GM18858 (cell line): ENCODE measurements around the gene ZNF514.
"Not testable (repeated sequence)": the region's sequence is repeated elsewhere in the genome, so short reads cannot be mapped to it uniquely, and the experiment has no call there.

Source experiments
- ATAC-seq: cut with Tn5 transposase; IDR thresholded peaks from one replicate; pipeline ENCODE4 v1.9.1; 2021; ENCODE audit not compliant: unreplicated experiment

ZNF514 gene

DNA sequence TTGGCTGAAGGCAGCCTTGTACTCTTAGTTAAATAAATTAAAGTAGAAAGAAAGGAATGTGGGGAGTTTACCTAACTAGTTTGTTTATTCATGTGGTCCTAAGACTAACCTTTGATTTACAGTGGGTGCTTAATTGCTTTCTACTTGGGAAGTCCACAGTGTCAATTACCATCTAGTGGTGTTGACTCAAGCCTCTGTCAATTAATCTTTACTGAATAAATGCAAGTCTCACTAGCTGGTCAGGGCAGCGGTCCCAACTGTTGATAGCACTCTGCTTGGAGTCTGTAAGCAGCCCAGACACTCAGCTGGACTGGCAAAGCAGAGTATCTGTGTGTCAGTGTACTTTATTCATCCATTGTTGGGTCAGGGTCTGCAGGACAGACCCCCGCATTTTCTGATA, 15.8 kb downstream of the ZNF514 start:
- ATAC-seq: no peak

DNA sequence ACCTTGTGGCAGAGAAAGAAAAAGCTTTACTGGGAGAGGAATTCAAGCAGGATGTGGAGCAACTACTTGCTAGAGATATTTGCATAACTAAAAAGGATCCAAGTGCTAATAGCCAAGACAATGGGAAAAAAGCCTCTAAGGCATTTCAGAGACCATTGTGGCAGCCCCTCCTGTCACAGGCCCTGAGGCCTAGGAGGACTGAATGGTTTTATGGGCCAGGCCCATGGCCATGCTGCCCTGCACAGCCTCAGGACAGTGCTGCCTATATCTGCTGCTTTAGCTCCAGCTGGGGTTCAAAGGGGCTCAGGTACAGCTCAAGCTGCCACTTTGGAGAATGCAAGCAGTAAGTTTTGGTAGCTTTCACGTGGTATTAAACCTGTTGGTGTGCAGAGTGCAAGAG, 20.9 kb downstream of the ZNF514 start:
- ATAC-seq: no peak

DNA sequence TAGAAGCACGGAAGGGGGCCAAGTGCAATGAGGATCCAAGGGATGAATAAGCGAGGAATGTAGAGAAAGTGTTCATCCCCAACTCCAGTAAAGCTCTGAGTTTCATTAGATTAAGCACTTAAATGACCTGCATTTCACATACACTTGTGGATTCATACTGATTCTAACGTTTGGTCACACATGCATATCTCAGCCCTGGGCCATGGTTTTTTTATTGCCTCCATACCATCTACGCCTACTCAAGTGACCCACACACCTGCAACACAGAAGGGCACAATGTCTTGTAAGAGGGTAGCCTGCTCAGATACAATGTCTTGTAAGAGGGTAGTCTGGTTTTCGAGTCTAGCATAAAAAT, 37.5 kb downstream of the ZNF514 start:
- no peak for ATAC-seq

DNA sequence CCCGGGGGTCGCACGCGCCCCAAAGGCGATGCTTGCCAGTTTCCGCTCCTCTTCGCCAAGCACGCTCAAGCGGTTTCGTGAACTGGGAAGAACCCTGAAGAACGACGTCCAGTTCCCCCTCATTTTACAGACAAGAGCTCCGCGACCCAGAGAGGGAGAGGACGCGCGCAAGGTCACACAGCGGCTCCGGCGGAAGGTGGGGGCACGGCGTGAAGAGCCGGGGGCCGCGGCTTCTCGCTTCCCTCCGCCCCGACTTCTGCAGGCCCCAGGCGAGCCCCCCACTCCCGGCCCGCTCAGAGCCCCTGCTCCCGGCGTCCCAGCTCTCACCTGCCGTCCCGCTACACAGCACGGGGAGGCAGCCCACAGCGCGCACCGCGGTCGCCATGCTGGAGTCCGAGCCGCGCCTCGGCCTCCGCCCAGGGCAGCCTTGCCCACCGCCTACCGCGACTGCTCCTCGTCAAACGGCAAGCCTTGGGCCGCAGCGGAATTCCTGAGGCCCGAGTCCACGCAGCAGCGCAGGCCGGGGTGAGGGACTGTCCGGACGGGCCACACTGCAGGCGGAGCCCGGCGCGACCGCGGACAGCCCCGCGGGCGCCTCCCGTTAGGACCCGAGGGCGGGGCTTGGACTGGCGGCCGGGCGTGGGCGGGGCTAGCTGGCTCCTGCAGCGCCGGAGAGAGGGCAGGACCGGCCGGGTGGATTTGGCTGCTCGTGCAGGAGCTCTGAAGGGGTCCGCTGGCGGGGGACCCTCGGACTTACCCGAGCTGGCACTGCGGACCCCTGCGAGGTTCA, 38.0 kb downstream of the ZNF514 start, which contains the start of gene MRPS5:
Gene MRPS5 (minus strand): TSS at position 402 of the 790 bp plus-strand sequence. CDS start 17 bp downstream, at position 385.
- peak; percentile 85 for ATAC-seq

DNA sequence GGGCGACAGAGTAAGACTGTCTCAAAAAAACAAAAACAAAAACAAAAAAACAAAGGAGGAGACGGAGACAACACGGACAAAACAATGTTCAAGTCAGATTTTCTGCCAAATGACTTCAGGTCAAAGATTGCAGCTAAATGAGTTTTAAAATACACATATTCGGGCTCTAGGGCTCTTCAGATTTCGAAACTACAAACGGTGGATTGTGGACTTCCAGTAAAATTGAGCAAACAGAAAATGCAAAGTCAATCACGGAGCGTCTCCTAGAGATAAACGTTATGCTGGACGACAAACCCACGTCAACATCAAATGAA, 38.6 kb downstream of the ZNF514 start:
- no peak for ATAC-seq

DNA sequence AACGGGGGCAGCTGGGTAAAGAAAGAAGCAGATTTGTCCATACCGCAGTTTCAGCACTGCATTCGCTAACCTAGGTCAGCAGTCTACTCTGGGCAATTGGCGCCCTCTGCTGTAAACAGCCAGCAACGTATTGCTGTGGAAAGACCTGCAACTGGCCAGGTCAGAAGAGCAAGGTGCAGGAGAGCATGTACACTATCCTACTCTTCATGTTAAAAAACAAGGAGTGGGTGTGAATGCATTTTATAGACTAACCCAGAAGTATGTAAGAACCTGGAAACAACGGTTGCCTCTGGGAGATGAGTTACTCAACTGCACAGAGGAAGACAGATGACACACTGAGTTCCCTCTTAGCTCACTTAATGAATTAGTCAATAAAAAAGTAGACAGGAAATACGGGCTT, 44.2 kb downstream of the ZNF514 start:
- ATAC-seq: peak; percentile 93

DNA sequence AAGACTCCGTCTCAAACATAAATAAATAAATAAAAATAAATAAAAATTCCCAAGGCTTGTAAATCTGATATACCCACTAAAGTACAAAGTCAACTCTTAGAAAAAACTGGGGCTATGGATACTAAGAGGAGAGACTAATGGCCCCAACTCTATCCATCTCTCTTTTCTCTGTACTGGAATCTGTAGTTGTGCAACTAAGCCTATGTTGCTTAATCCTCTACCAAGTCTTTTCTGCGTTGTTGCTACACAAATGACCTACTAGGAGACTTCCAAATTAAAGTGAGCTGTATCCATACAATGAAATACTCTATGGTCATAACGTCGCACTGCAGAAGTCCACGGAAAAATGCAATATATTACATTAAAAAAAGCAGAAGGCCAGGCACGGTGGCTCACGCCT, 46.2 kb downstream of the ZNF514 start:
- no peak for ATAC-seq

DNA sequence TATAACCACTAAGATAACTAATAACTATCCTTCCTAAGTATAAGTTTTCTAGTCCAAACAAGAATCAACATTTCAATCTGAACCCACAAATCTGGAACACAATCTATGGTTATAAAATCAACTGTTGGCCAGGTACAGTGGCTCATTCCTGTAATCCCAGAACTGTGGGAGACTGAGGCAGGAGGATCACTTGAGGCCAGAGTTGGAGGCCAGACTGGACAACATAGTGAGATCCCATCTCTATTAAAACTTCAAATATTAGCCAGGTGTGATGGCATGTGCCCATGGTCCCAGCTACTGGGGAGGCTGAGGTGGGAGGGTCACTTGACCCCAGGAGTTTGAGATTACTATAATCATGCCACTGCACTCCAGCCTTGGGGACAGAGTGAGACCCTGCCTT, 49.3 kb downstream of the ZNF514 start:
- ATAC-seq: no peak

DNA sequence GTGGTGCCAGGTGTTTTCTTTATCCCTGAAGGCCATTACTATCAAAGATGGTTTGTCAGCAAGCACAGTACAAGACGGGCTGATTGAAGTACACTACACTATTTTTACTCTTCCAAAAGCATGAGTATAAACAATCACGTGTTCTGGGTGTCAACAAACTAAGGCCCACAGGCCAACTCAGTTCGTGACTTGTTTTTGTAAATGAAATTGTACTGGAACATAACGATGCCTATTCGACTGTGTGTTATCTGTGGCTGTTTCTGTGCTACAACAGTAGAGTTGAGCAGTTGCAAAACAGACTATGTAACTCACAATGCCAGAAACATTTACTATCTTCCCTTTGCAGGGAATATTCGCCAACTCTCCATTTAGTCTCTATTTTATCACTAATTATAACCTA, 50.4 kb downstream of the ZNF514 start:
- no peak for ATAC-seq

DNA sequence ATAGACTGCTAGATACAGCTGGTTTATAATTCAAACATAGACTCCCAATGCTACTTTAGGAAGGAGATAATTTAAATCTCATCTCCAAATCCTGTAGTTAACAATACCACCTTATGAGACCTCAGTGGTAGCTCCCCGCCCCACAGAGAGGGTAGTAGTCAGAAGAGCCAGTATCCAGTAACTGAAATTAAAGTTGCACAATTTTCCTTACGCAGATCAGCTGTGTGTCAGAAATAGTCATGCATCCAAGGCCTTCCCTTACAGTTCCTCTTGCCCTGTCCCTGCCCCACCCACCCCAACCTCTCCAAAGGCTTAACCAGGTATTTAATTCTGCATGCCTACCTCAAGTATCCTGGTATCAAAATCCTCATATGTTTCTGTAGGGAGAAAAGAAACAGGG, 53.6 kb downstream of the ZNF514 start:
- no peak for ATAC-seq

DNA sequence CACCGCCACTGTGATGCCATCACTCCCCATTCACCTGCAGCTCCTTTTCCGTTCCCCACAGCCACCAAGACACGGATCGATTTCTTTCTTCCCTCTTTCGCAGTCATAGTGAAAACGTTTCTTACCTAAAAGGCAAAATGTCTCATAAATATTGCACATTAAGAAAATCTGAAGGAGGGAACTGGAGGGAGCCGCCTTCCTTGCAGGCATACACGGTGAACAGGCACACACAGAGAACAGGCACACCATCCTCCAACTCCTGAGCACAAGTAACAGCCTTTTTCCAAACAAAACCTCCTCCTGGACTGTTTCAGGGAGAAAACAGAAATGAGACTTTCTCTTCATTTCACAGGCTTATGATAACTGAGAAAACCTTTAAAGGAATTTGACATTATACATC, 55.0 kb downstream of the ZNF514 start:
- ATAC-seq: no peak

DNA sequence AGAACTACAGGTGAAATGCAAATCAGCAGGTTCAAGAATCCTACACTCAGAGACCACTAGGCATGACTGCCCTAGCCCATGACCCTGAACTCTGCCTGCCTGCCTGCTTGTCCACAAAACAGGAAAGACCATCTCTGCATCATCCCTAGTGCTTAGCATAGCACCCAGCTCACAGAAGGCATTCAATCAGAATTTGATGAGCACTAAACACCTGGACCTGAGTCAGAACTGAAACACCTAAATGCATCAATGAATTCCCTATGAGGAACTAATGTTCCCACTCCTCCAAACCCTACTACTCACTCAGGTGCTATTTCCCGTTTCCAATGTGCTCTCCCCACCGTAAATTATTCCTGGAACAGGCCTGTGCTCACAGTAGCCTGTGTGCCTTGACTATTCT, 59.7 kb downstream of the ZNF514 start:
- no peak for ATAC-seq

DNA sequence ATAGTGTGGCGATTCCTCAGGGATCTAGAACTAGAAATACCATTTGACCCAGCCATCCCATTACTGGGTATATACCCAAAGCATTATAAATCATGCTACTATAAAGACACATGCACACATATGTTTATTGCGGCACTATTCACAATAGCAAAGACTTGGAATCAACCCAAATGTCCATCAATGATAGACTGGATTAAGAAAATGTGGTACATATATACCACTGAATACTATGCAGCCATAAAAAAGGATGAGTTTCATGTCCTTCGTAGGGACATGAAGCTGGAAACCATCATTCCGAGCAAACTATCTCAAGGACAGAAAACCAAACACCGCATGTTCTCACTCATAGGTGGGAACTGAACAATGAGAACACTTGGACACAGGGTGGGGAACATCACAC, 61.4 kb downstream of the ZNF514 start:
- not testable (repeated sequence) for ATAC-seq
